Stimulated activated CD4-positive, alpha-beta T cell treated with anti-CD3 and anti-CD28 coated beads, Interleukin-15, amount 100 ng/mL, for 1 hour (primary cell): ENCODE results near the gene ELFN1.

Source experiments
- DNase-seq, 2 donors: peaks; one replicate each; pipeline ENCODE4 v3.0.0-alpha.2; 2020; ENCODE audit warnings: low read depth in 1 of 2, low spot score in 1 of 2

Gene ELFN1

DNA sequence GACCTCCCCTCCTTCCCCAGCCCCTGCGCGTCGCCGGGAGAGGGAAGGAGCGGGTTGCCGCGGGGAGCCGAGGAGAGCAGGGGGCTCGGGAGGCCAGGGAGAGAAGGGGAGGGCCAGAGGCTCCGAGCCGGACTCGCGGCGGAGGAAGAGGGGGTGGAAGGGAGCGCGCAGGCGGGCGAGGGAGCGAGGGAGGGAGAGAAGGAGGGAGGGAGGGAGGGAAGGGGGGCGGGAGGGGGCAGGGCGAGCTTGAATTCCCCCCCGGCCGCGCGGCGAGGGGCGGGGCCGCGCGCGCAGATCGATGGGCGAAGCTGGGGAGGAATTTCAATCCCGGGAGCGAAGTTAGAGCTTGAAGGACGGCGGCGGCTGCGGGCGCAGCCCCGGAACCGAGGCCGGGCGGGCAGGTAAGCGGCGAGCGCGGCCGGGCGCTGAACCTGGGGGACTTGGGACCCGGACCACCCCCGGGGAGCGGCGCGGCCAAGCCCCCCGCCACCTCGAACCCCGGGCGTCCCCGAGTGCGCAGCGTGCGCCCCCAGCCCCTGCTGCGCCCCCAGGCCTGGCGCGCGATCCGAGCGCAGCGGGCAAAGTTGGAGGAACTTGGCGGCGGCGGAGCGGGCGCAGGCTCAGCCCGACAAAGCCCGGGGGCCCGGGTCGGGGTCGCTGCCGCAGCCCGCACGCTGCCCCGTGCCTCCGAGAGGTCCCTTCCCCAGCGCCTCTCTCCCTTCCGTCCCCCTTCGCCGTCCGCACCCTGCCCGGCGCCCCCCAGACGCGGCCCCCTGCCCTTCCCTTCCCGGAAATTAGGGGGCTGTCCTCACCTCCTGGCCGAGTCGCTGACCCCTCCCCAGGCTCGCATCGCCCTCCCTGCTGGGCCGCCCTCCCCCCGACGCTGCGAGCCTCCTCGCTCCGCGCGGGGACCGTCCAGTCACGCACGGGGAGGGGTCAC is at the start of gene ELFN1:
Gene ELFN1, plus strand, starts transcription at position 324 of the 940 bp plus-strand sequence. CDS start 74,320 bp downstream, outside the sequence.
- no peak for DNase-seq

GRCh38 chr7:1620835-1621234 is 49.2 kb upstream of the ELFN1 start:
- DNase-seq: no peak

- no peak for DNase-seq
Measured at GRCh38 chr7:1621718-1622117, 48.4 kb upstream of the ELFN1 start.

DNA sequence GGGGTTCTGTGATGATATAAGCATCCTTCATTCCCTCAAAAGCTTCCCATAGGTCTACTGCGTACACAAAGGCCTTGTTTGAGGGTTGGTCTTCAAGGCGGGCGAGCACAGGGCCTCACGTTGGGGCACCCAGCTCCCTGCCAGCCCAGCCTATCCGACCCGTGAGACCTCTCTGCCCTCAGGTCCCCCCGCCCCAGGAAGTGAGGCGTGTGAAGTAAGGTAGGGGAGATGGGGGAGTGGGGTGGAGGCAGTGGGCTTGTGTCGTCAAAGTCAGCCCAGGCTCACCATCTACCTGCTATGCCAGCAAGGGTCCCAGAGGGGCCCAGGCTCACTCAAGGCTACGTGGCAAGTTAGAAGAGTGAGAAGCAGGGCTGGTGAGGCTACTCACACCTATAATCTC is 47.6 kb upstream of the ELFN1 start:
- no peak for DNase-seq

DNA sequence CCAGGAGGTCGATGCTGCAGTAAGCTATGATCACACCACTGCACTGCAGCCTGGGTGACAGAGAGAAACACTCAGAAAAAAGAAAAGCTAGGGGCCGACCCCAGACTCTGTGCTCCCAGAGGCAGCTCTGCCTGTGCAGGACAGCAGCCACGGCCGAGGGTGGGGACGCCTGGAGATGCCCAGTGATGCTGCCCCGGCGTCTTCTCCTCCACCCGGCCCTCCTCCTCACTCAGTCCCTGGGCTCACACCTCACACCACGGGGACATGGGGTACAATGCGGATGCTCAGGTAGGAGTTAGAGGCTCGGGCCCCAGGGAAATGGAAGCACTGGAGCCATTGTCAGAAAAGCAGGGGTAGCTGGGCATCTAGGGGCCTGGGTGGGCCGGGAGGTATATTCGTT is 46.3 kb upstream of the ELFN1 start:
- DNase-seq: no peak

DNA sequence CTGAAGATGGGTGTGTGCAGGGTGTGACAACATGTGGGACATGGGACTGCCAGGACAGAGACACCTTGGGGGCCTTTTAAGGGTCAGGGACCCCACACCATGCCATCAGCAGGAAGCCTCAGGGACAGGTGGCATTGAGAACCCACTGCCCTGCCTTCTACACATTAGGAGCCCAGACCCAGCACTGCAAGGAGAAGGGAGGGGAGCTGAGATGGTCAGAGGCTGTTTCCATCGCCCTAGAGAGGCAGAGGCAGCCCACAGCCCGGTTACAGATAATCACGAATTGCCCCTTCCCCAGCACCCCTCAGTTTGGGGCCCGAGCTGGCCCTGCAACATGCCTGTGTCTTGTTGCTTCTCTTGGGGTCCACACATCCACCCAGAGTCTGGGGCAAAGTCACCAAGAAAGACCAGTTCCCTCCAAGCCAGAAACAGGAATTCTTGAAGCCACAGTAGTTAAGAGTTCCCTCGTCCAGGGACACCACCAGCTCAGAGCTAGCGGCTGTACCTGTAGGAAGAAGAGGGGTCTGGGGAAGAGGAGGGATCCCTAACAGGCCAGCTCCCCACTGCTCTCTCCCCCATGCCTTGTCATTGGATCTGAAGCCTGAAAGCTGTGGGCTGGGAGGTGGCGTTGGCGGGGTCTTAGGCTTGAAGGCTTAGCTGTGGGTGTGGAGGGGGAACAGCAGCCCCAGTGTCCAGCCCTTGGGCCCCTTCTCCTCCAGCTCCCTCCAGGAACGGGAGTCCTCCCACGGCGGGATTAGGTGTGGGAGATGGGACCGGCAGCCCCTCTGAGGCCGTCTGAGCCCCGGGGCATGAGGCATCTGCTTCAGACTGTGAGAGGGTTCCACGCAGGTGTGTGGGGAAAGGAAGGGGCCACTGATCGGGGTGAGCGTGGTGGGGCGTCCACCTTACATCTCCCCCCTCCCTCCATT is 44.8 kb upstream of the ELFN1 start:
- DNase-seq: no peak

- no peak for DNase-seq
Measured at GRCh38 chr7:1626769-1627168, 43.3 kb upstream of the ELFN1 start.

DNA sequence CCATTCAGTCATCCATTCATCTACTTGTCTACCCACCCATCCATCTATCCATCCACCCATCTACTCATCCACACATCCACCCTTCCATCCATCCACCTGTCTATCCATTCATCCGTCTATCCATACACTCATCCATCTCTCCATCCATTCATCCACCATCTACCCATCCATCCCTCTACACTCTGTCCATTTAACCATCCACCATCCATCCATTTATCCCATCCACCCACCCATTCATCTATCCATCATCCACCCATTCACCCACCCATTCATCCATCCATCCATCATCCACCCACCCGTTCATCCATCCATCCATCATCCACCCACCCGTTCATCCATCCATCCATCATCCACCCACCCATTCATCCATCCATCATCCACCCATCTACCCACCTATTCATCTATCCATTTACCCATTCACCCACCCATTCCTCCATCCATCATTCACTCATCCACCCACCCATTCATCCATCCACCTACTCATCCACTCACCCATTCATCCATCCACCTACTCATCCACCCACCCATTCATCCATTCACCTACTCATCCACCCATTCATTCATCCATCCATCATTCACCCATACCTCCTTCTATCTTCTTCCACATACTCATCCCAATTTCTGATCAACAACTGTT is 39.3 kb upstream of the ELFN1 start:
- DNase-seq: no peak

- no peak for DNase-seq
Measured at GRCh38 chr7:1631678-1632077, 38.4 kb upstream of the ELFN1 start.

DNA sequence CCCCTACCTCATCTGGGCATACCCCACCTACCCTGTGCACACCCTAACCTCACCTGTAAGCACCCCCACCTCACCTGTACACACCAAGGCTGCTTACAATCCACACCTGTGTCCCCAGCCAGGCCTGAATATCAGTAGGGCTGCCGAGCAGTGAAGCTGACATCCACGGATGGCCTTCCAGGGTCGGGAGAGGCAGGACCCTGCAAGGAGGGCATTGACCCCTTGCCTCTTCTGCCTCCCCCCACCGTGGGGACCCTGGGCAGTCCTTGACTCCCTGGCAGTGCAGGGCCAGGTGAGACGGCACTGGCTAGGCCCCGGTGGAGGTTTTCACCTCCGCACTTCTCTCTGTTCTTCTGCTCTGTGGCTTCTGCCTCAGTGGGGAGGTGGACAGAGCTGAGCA is 37.6 kb upstream of the ELFN1 start:
- no peak for DNase-seq

DNA sequence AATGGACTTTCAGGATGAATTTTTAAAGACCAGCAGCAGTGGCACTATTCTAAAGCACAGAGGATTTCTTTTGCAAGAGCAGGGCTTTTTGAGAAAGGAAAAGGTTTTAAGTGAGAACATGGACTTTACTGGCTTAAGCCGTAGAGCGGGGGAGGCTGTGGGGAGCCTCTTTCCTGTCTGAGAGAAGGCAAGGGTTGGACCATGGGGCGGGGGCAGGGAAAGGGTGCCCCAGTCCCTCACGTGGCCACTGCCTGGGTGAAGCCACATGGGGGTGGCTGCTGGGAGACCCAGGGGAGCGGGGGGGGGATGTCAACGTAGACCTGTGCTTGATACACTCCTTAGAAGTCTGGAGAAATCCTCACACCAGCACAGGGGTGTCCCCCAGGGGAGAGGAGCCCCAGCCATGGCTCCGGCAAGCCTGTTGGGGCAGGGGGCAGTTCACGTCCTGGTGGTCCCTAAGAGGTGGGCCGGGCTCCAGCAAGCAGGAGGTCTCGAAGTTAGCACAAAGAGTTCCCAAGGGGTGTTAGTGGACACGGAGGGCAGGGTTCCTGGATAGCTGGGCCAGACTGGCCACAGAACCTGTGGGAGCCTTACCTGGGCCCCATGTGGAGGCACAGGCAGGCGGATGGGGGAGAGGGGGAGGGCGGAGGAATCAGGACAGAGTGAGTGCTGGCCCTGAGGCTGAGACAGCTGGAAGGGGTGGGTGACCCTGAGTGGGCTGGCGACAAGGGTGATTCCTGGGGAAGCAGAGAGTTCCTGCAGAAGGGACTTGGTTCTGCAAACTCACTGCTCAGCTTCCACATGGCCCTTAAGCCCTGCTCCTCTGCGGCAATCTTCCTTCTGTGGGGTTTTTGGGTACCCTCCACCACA is 36.9 kb upstream of the ELFN1 start:
- no peak for DNase-seq

DNA sequence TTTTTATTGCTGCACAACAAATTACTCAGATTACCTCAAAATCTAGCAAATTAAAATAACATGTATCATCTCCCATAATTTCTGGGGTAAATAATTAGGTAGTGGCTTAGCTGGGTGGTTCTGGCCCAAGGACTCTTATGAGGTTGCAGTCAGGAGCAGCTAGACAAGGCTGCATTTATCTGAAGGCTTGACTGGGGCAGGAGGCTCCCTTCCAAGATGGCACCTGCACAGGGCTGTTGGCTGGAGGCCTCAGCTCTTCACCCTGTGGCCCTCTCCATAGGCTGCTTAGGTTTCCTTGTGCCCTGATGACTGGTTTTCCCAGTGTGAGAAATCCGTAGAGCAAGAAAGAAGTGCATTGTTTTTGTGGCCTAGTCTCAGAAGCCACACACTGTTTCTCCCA is 34.7 kb upstream of the ELFN1 start:
- DNase-seq: no peak

GRCh38 chr7:1637155-1637554 is 32.9 kb upstream of the ELFN1 start:
- no peak for DNase-seq

- no peak for DNase-seq
Measured at GRCh38 chr7:1638215-1638661, 31.8 kb upstream of the ELFN1 start.

GRCh38 chr7:1639071-1639470 is 31.0 kb upstream of the ELFN1 start:
- no peak for DNase-seq

GRCh38 chr7:1639532-1640175 is 30.4 kb upstream of the ELFN1 start:
- no peak for DNase-seq

GRCh38 chr7:1640376-1641172 is 29.5 kb upstream of the ELFN1 start:
- no peak for DNase-seq

- DNase-seq: no peak
Measured at GRCh38 chr7:1641173-1641572, 28.9 kb upstream of the ELFN1 start.

- DNase-seq: no peak
Measured at GRCh38 chr7:1641661-1642260, 28.3 kb upstream of the ELFN1 start.
